ENCODE data around the gene TAL1.

TAL1 gene

DNA sequence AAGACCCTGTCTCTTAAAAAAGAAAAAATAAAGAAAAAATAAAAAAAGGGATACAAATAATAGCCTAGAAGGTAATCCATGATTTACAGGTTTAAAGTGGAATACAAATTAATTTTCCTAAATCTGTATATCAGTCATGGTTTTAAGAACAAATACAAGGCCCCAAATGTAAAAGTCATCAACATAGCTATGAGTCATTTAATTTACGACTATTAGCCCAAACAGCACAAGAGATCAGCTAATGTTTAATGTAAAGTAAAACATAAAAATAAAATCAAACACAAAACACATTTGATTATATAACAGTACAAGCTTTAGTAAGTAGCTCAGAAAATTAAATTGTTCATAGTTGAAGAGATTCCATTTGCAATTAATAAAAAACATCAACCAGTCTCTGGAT, 20.3 kb upstream of the TAL1 start:
- H4K20me1 ChIP-seq (ENCODE audit: insufficient read depth, low read length), result no peaks in the 10 kb centered on the region

DNA sequence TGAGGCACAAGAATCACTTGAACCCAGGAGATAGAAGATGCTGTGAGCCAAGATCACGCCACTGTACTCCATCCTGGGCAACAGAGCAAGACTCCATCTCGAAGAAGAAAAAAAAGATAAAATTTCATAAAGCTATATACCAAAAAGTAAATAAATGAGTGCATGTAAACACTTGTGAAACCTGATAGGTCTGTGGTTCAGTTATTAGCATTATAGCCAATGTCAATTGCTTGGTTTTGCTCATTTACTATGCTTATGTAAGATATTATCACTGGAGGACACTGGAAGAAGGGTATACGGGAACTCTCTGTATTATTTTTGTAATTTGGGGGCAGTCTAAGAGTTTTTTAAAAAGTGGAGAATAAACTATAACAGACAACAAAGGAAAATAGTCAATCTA, 17.7 kb upstream of the TAL1 start:
- Histone ChIP-seq H3K27me3 (ENCODE audit: insufficient read depth, low read length) (no peaks in the 10 kb centered on the region), H3K4me3 (ENCODE audit: low read depth, low read length, poor library complexity, severe bottlenecking) (no peak overlapping the region), H3K9ac (ENCODE audit: low read length) (no peak overlapping the region), H3K79me2 (ENCODE audit: insufficient read depth, low read length) (no peaks in the 10 kb centered on the region), H2AFZ (ENCODE audit: low read length) (no peak overlapping the region), H3K4me2 (ENCODE audit: low read length) (no peak overlapping the region), H3K27ac (ENCODE audit: low read depth, low read length, poor library complexity, severe bottlenecking) (no peak overlapping the region), H3K36me3 (ENCODE audit: insufficient read depth, low read length) (peaks cover 27% of the 10 kb centered on the region), H3F3A (ENCODE audit: insufficient read depth, low read length) (no peaks in the 10 kb centered on the region), H3K9me3 (ENCODE audit: low read length) (no peaks in the 10 kb centered on the region), H4K20me1 (ENCODE audit: insufficient read depth, low read length) (no peaks in the 10 kb centered on the region), H3K9me2 (ENCODE audit: low read depth, low read length) (no peaks in the 10 kb centered on the region), H3K4me1 (ENCODE audit: insufficient read depth, low read length, severe bottlenecking) (no peaks in the 10 kb centered on the region)
- TF ChIP-seq EZH2 (IDR thresholded peaks at IDR 0.05; ENCODE audit: borderline replicate concordance, low read length), result no peak
- TF ChIP-seq, protein P1, sequence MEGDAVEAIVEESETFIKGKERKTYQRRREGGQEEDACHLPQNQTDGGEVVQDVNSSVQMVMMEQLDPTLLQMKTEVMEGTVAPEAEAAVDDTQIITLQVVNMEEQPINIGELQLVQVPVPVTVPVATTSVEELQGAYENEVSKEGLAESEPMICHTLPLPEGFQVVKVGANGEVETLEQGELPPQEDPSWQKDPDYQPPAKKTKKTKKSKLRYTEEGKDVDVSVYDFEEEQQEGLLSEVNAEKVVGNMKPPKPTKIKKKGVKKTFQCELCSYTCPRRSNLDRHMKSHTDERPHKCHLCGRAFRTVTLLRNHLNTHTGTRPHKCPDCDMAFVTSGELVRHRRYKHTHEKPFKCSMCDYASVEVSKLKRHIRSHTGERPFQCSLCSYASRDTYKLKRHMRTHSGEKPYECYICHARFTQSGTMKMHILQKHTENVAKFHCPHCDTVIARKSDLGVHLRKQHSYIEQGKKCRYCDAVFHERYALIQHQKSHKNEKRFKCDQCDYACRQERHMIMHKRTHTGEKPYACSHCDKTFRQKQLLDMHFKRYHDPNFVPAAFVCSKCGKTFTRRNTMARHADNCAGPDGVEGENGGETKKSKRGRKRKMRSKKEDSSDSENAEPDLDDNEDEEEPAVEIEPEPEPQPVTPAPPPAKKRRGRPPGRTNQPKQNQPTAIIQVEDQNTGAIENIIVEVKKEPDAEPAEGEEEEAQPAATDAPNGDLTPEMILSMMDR (IDR thresholded peaks at IDR 0.05; ENCODE audit: low read length), result no peak

More for the DNA sequence above, 20.3 kb upstream of the TAL1 start:
- Histone ChIP-seq H3K9me3 (ENCODE audit: low read length) (no peaks in the 10 kb centered on the region), H3K27me3 (ENCODE audit: insufficient read depth, low read length) (no peaks in the 10 kb centered on the region), H3K9ac (ENCODE audit: low read length) (no peak overlapping the region), H3K4me2 (ENCODE audit: low read length) (no peak overlapping the region), H2AFZ (ENCODE audit: low read length) (no peak overlapping the region), H3K36me3 (ENCODE audit: insufficient read depth, low read length) (peaks cover 52% of the 10 kb centered on the region), H3K27ac (ENCODE audit: low read depth, low read length, poor library complexity, severe bottlenecking) (no peak overlapping the region), H3F3A (ENCODE audit: insufficient read depth, low read length) (no peaks in the 10 kb centered on the region), H3K9me2 (ENCODE audit: low read depth, low read length) (no peaks in the 10 kb centered on the region), H3K4me1 (ENCODE audit: insufficient read depth, low read length, severe bottlenecking) (no peaks in the 10 kb centered on the region), H3K4me3 (ENCODE audit: low read depth, low read length, poor library complexity, severe bottlenecking) (no peak overlapping the region), H3K79me2 (ENCODE audit: insufficient read depth, low read length) (no peaks in the 10 kb centered on the region)
- TF ChIP-seq, protein P1 (IDR thresholded peaks at IDR 0.05; ENCODE audit: low read length), result no peak
- no peak for TF ChIP-seq EZH2 (IDR thresholded peaks at IDR 0.05; ENCODE audit: borderline replicate concordance, low read length)

DNA sequence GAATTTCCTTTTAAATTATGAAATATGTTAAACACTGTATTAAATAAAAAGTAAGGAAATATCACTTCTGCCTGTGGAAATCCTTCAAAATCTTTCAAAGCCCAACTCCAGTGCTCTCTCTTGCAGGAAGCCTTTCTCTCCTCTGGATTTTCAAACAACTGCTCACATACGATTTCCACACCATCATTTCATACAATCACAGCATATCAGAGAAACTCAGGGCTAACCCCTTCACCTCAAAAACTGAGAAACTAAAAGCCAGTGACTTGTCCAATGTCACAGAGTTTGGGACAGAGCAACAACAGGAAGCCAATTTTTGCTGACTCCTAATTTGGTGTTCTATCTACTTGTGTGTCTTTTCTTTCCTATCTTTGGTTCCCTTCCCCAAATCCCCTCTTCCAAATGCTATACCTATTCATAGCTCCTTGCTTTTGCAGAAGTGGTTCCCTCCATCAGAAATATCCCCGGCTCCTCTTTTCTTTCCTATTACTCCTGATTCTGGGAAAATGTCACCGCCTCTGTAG, 12.4 kb upstream of the TAL1 start:
- Histone ChIP-seq H3F3A (ENCODE audit: insufficient read depth, low read length) (no peaks in the 10 kb centered on the region), H3K4me3 (ENCODE audit: low read depth, low read length, poor library complexity, severe bottlenecking) (no peak overlapping the region), H3K9me2 (ENCODE audit: low read depth, low read length) (no peaks in the 10 kb centered on the region), H3K79me2 (ENCODE audit: insufficient read depth, low read length) (no peaks in the 10 kb centered on the region), H3K9ac (ENCODE audit: low read length) (no peak overlapping the region), H3K36me3 (ENCODE audit: insufficient read depth, low read length) (no peaks in the 10 kb centered on the region), H3K9me3 (ENCODE audit: low read length) (no peaks in the 10 kb centered on the region), H4K20me1 (ENCODE audit: insufficient read depth, low read length) (no peaks in the 10 kb centered on the region), H3K4me1 (ENCODE audit: insufficient read depth, low read length, severe bottlenecking) (no peaks in the 10 kb centered on the region), H3K4me2 (ENCODE audit: low read length) (no peak overlapping the region), H3K27ac (ENCODE audit: low read depth, low read length, poor library complexity, severe bottlenecking) (no peak overlapping the region), H3K27me3 (ENCODE audit: insufficient read depth, low read length) (no peaks in the 10 kb centered on the region), H2AFZ (ENCODE audit: low read length) (no peak overlapping the region)
- TF ChIP-seq EZH2 (IDR thresholded peaks at IDR 0.05; ENCODE audit: borderline replicate concordance, low read length), result no peak
- TF ChIP-seq, protein P1 (IDR thresholded peaks at IDR 0.05; ENCODE audit: low read length), result no peak

All from OCI-LY1 (cell line).